IPS DF 6.9 (cell line): ENCODE measurements around the gene SLC28A1.
A peak's percentile ranks its signal among the peaks of the same experiment; 100 is the strongest.

ENCODE experiments used
- DNase-seq: peaks from one replicate; pipeline ENCODE4 v3.0.0-alpha.2; 2013; ENCODE audit warnings: low read depth, low spot score
- H3K27ac ChIP-seq: one replicate; pipeline ENCODE4 v1.5.1; 2013; ENCODE audit warnings: low read length, control low read depth
- H3K27me3 ChIP-seq: 2 replicates; pipeline ENCODE4 v1.6.1; 2013; ENCODE audit warnings: mild to moderate bottlenecking, low read length; ENCODE audit not compliant: control insufficient read depth, insufficient read depth
- H3K36me3 ChIP-seq: 2 replicates; pipeline ENCODE4 v1.6.1; 2013; ENCODE audit warnings: low read length; ENCODE audit not compliant: control insufficient read depth, insufficient read depth
- H3K4me1 ChIP-seq: 2 replicates; pipeline ENCODE4 v1.6.1; 2013; ENCODE audit warnings: low read length; ENCODE audit not compliant: control insufficient read depth, insufficient read depth
- H3K4me3 ChIP-seq: 2 replicates; pipeline ENCODE4 v1.5.1; 2013; ENCODE audit warnings: mild to moderate bottlenecking, low read length
- H3K9me3 ChIP-seq: 2 replicates; pipeline ENCODE4 v1.6.1; 2013; ENCODE audit warnings: low read length, inconsistent platforms; ENCODE audit not compliant: control insufficient read depth, insufficient read depth
- WGBS: extraction: QIAGEN DNeasy Blood & Tissue Kit; methylation state at CpG from one replicate; pipeline ENCODE4 v1.1.7; 2013; ENCODE audit warnings: mixed read lengths, missing lambda C conversion rate; ENCODE audit not compliant: insufficient read length, insufficient coverage; 5-methylcytosine and 5-hydroxymethylcytosine counted together

SLC28A1 gene

GRCh38 chr15:84968301-84968700 lies 83.8 kb downstream of the SLC28A1 start:
- Histone ChIP-seq H3K4me3 (no peak overlapping the region), H3K36me3 (no peaks in the 10 kb centered on the region), H3K27ac (no peak overlapping the region), H3K4me1 (no peaks in the 10 kb centered on the region; the same call in 1 of the 2 replicates), H3K27me3 (no peaks in the 10 kb centered on the region), H3K9me3 (no peaks in the 10 kb centered on the region)
- WGBS: no CpG with 5 or more reads among the region's 3 CpGs
- no peak for DNase-seq

- WGBS: no CpG with 5 or more reads among the region's 6 CpGs
- H3K4me3 ChIP-seq: no peak overlapping the region
- H3K36me3 ChIP-seq: no peaks in the 10 kb centered on the region
- no peak overlapping the region for H3K27ac ChIP-seq
- H3K4me1 ChIP-seq: peaks cover 2% of the 10 kb centered on the region; the same call in 1 of the 2 replicates
- no peak for DNase-seq
- H3K27me3 ChIP-seq: no peaks in the 10 kb centered on the region
- no peaks in the 10 kb centered on the region for H3K9me3 ChIP-seq
Observed at GRCh38 chr15:84969257-84969656, 84.8 kb downstream of the SLC28A1 start.

- Histone ChIP-seq H3K4me1 (peaks cover 2% of the 10 kb centered on the region; the same call in 1 of the 2 replicates), H3K9me3 (no peaks in the 10 kb centered on the region), H3K4me3 (no peak overlapping the region), H3K27me3 (no peaks in the 10 kb centered on the region), H3K36me3 (no peaks in the 10 kb centered on the region), H3K27ac (no peak overlapping the region)
- DNase-seq: no peak
- WGBS: no CpG with 5 or more reads among the region's 3 CpGs
Observed at GRCh38 chr15:84970843-84971242, 86.4 kb downstream of the SLC28A1 start.

GRCh38 chr15:84973492-84974460 lies 89.3 kb downstream of the SLC28A1 start:
- Histone ChIP-seq H3K27ac (no peak overlapping the region), H3K4me1 (peaks cover 2% of the 10 kb centered on the region; the same call in 1 of the 2 replicates), H3K4me3 (no peak overlapping the region), H3K27me3 (no peaks in the 10 kb centered on the region), H3K36me3 (no peaks in the 10 kb centered on the region), H3K9me3 (no peaks in the 10 kb centered on the region)
- WGBS: no CpG with 5 or more reads among the region's 16 CpGs
- DNase-seq: no peak

GRCh38 chr15:84975871-84976351 lies 91.4 kb downstream of the SLC28A1 start:
- no peak overlapping the region for H3K27ac ChIP-seq

GRCh38 chr15:84976746-84977345 lies 92.4 kb downstream of the SLC28A1 start:
- Histone ChIP-seq H3K4me3 (no peak overlapping the region), H3K27me3 (no peaks in the 10 kb centered on the region; the same call in 1 of the 2 replicates), H3K9me3 (no peaks in the 10 kb centered on the region), H3K36me3 (no peaks in the 10 kb centered on the region), H3K27ac (no peak overlapping the region), H3K4me1 (peaks cover 2% of the 10 kb centered on the region; the same call in 1 of the 2 replicates)
- DNase-seq: no peak
- no CpG with 5 or more reads among the region's 10 CpGs for WGBS

More at GRCh38 chr15:84975871-84976351, 91.4 kb downstream of the SLC28A1 start:
- Histone ChIP-seq H3K4me3 (no peak overlapping the region), H3K9me3 (no peaks in the 10 kb centered on the region), H3K4me1 (peaks cover 2% of the 10 kb centered on the region; the same call in 1 of the 2 replicates), H3K36me3 (no peaks in the 10 kb centered on the region), H3K27me3 (no peaks in the 10 kb centered on the region; the same call in 1 of the 2 replicates)
- no peak for DNase-seq
- WGBS: no CpG with 5 or more reads among the region's 5 CpGs

GRCh38 chr15:84979651-84980050 lies 95.2 kb downstream of the SLC28A1 start:
- H3K36me3 ChIP-seq: no peaks in the 10 kb centered on the region
- no peak overlapping the region; the same call in 1 of the 2 replicates for H3K4me3 ChIP-seq
- H3K27me3 ChIP-seq: peaks cover 15% of the 10 kb centered on the region
- H3K4me1 ChIP-seq: no peaks in the 10 kb centered on the region
- DNase-seq: no peak
- no peak overlapping the region for H3K27ac ChIP-seq
- no CpG with 5 or more reads among the region's 16 CpGs for WGBS
- H3K9me3 ChIP-seq: no peaks in the 10 kb centered on the region

- Histone ChIP-seq H3K9me3 (no peaks in the 10 kb centered on the region), H3K36me3 (no peaks in the 10 kb centered on the region), H3K4me3 (peak overlapping the region; percentile 59; the same call in 1 of the 2 replicates), H3K27me3 (peaks cover 15% of the 10 kb centered on the region), H3K27ac (no peak overlapping the region), H3K4me1 (no peaks in the 10 kb centered on the region)
- no CpG with 5 or more reads among the region's 66 CpGs for WGBS
- no peak for DNase-seq
Observed at GRCh38 chr15:84980196-84981053, 96.0 kb downstream of the SLC28A1 start.

- Histone ChIP-seq H3K27ac (no peak overlapping the region), H3K36me3 (no peaks in the 10 kb centered on the region), H3K9me3 (no peaks in the 10 kb centered on the region), H3K27me3 (peaks cover 15% of the 10 kb centered on the region), H3K4me3 (peak overlapping the region; percentile 59; the same call in 1 of the 2 replicates), H3K4me1 (no peaks in the 10 kb centered on the region)
- WGBS: no CpG with 5 or more reads among the region's 75 CpGs
- DNase-seq: peak; percentile 85
Observed at GRCh38 chr15:84981054-84981710, 96.7 kb downstream of the SLC28A1 start.
